Lung (tissue), 12 donors: ENCODE measurements around the gene EEF1E1. TPM values are rescaled to one million over a fixed set of nuclear protein-coding genes. Genes with fewer than 3 reads are reported as not detected.

Experiments used
- ATAC-seq: fragments of 200-7000 bp; cut with Tn5 transposase; one replicate; pipeline ENCODE4 v1.9.1; 2020; ENCODE audit warnings: moderate number of reproducible peaks; ENCODE audit not compliant: insufficient read depth, low FRiP score
- DNase-seq, 3 donors: peaks; one replicate each; pipeline ENCODE4 v3.0.0-alpha.2; 2013 to 2017
- H3K27ac ChIP-seq, 2 donors: one replicate each; pipeline ENCODE4 v1.5.1; 2013; ENCODE audit warnings: mild to moderate bottlenecking in 2 of 2, moderate library complexity in 2 of 2, control low read depth in 1 of 2, inconsistent platforms in 1 of 2, low read depth in 1 of 2, low read length in 1 of 2
- H3K27me3 ChIP-seq, 3 donors: one replicate each; pipeline ENCODE4 v1.5.1; 2013; ENCODE audit warnings: low read length in 2 of 3; ENCODE audit not compliant: control insufficient read depth in 3 of 3, insufficient read depth in 3 of 3
- H3K36me3 ChIP-seq, 4 donors: one replicate each; pipeline ENCODE4 v1.5.1; 2013; ENCODE audit warnings: low read length in 4 of 4, mild to moderate bottlenecking in 1 of 4, moderate library complexity in 1 of 4; ENCODE audit not compliant: control insufficient read depth in 4 of 4, insufficient read depth in 4 of 4
- H3K4me1 ChIP-seq, 5 donors: one replicate each; pipeline ENCODE4 v1.5.1; 2013; ENCODE audit warnings: low read length in 5 of 5, mild to moderate bottlenecking in 2 of 5, moderate library complexity in 1 of 5; ENCODE audit not compliant: control insufficient read depth in 5 of 5, insufficient read depth in 5 of 5
- H3K4me3 ChIP-seq: one replicate; pipeline ENCODE4 v1.5.1; 2013; ENCODE audit warnings: mild to moderate bottlenecking, control low read depth, moderate library complexity
- H3K9ac ChIP-seq, 2 donors: one replicate each; pipeline ENCODE4 v1.5.1; 2013; ENCODE audit warnings: low read length in 2 of 2, control low read depth in 1 of 2; ENCODE audit not compliant: insufficient read depth in 1 of 2
- H3K9me3 ChIP-seq, 4 donors: one replicate each; pipeline ENCODE4 v1.5.1; 2013; ENCODE audit warnings: low read length in 3 of 4, mild to moderate bottlenecking in 1 of 4, moderate library complexity in 1 of 4; ENCODE audit not compliant: control insufficient read depth in 4 of 4, insufficient read depth in 3 of 4
- CTCF ChIP-seq: IDR thresholded peaks from 2 replicates; pipeline ENCODE4 v1.5.1; 2012; ENCODE audit warnings: mild to moderate bottlenecking; ENCODE audit errors: control extremely low read depth, extremely low read depth
- WGBS, 2 donors: extraction: QIAGEN DNeasy Blood & Tissue Kit; methylation state at CpG; one replicate each; pipeline ENCODE4 v1.1.7; 2013; 5-methylcytosine and 5-hydroxymethylcytosine counted together
- polyA plus RNA-seq, 2 donors: library from polyadenylated mRNA; stranded (reverse); fragments of 200-250 nt; gene quantifications; one replicate each; pipeline ENCODE4 v1.2.1, GENCODE V29; 2013
- total RNA-seq, 2 donors: library from RNA; depleted of rRNA in 1 of 2; stranded (reverse); fragments of >200 nt in 1 of 2; gene quantifications; one replicate each; pipeline ENCODE4 v1.2.1, GENCODE V29; 2014 to 2021
- donor health status: control.
- donor health status: control.
- donor health status: Bipolar disorder and iron deficiency.
- donor health status: healthy.
- donor health status: DM: yes; HTN: yes; CAD: no.

Gene EEF1E1
- total and polyA plus RNA-seq, 4 donors: 15.2 to 39.2 (median 28.0) TPM

GRCh38 chr6:8082572-8082953 is 19.8 kb downstream of the EEF1E1 start:
- DNase-seq (no peak), ATAC-seq (no peak)
- Histone ChIP-seq H3K4me3 (no peak overlapping the region), H3K36me3 (peaks cover under 1 to 8% (median 4%) of the 10 kb centered on the region in 4 donors), H3K4me1 (peaks cover 0 to 18% (median 0%) of the 10 kb centered on the region in 5 donors), H3K9me3 (no peaks in the 10 kb centered on the region), H3K9ac (no peak overlapping the region), H3K27me3 (no peaks in the 10 kb centered on the region), H3K27ac (peak overlapping the region in 1 of 2 donors; percentile 12)
- TF ChIP-seq CTCF: no peak
- 88 to 96% methylated on average over 1 of the region's 1 CpG for WGBS, 2 donors

- 58 to 71% methylated on average over 4 of the region's 4 CpGs for WGBS, 2 donors
Observed at GRCh38 chr6:8080362-8081151, 21.8 kb downstream of the EEF1E1 start.

GRCh38 chr6:8079126-8079525 is 23.2 kb downstream of the EEF1E1 start:
- ATAC-seq (no peak), DNase-seq (no peak)
- peaks cover 0 to 2% (median under 1%) of the 10 kb centered on the region in 4 donors for H3K36me3 ChIP-seq
- H3K9me3 ChIP-seq: no peaks in the 10 kb centered on the region
- no peak overlapping the region for H3K9ac ChIP-seq
- peaks cover 0 to 13% (median 0%) of the 10 kb centered on the region in 5 donors for H3K4me1 ChIP-seq
- no peak for TF ChIP-seq CTCF
- H3K27me3 ChIP-seq: no peaks in the 10 kb centered on the region
- H3K4me3 ChIP-seq: no peak overlapping the region
- H3K27ac ChIP-seq: no peak overlapping the region
- WGBS, 2 donors: 94 to 98% methylated on average over 2 of the region's 2 CpGs

More at GRCh38 chr6:8080362-8081151, 21.8 kb downstream of the EEF1E1 start:
- Histone ChIP-seq H3K27me3 (no peaks in the 10 kb centered on the region), H3K36me3 (peaks cover 0 to 2% (median 1%) of the 10 kb centered on the region in 4 donors), H3K4me3 (no peak overlapping the region), H3K27ac (no peak overlapping the region), H3K4me1 (peaks cover 0 to 18% (median 0%) of the 10 kb centered on the region in 5 donors), H3K9ac (no peak overlapping the region), H3K9me3 (no peaks in the 10 kb centered on the region)
- TF ChIP-seq CTCF: no peak
- DNase-seq (no peak), ATAC-seq (peak; percentile 56)
